Measurements from ENCODE around the gene CAPN9.

Gene CAPN9

DNA sequence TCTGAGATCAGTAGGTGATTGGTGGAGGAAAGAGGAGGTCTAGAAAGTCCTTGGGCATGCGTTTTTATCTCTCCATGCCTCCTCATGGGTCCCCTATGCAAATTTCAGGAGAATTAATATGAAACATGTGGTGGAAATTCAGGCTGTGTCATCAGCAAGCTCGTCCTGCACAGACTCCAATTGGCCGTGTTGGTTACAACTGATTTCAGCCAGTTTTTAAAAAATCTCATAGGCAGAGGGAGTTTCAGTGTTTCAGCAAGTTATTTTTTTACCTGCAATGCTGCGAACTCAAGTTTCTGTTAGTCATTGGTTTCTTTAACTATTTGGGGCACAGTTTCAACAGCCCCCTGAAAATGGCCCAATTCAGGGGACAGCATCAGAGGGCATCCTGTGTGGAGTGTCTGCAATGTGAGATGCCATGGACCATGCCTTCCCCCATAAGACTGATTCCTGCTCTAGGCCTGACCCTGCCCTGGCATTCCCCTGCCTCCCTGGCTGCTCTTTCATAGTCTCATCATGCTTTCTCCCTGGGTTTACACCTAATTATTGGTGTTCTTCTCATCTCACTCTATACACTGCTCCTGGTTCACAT is 61.2 kb downstream of the CAPN9 start:
- Histone ChIP-seq H2AFZ (ENCODE audit: low read length) (no peak overlapping the region), H3F3A (ENCODE audit: insufficient read depth, low read length) (no peaks in the 10 kb centered on the region), H3K4me3 (ENCODE audit: low read depth, low read length, poor library complexity, severe bottlenecking) (no peak overlapping the region), H3K4me2 (ENCODE audit: low read length) (no peak overlapping the region), H3K36me3 (ENCODE audit: insufficient read depth, low read length) (no peaks in the 10 kb centered on the region), H3K4me1 (ENCODE audit: insufficient read depth, low read length, severe bottlenecking) (no peaks in the 10 kb centered on the region), H3K9me3 (ENCODE audit: low read length) (0 out of 2 replicates have a peak, but pooled peaks cover 5% of the 10 kb centered on the region), H3K79me2 (ENCODE audit: insufficient read depth, low read length) (no peaks in the 10 kb centered on the region), H3K27ac (ENCODE audit: low read depth, low read length, poor library complexity, severe bottlenecking) (no peak overlapping the region), H3K27me3 (ENCODE audit: insufficient read depth, low read length) (no peaks in the 10 kb centered on the region; the same call in 1 of the 2 replicates), H3K9ac (ENCODE audit: low read length) (no peak overlapping the region), H4K20me1 (ENCODE audit: insufficient read depth, low read length) (no peaks in the 10 kb centered on the region), H3K9me2 (ENCODE audit: low read depth, low read length) (no peaks in the 10 kb centered on the region)
- no peak for TF ChIP-seq EZH2 (IDR thresholded peaks at IDR 0.05; ENCODE audit: borderline replicate concordance, low read length)
- TF ChIP-seq, protein P1, sequence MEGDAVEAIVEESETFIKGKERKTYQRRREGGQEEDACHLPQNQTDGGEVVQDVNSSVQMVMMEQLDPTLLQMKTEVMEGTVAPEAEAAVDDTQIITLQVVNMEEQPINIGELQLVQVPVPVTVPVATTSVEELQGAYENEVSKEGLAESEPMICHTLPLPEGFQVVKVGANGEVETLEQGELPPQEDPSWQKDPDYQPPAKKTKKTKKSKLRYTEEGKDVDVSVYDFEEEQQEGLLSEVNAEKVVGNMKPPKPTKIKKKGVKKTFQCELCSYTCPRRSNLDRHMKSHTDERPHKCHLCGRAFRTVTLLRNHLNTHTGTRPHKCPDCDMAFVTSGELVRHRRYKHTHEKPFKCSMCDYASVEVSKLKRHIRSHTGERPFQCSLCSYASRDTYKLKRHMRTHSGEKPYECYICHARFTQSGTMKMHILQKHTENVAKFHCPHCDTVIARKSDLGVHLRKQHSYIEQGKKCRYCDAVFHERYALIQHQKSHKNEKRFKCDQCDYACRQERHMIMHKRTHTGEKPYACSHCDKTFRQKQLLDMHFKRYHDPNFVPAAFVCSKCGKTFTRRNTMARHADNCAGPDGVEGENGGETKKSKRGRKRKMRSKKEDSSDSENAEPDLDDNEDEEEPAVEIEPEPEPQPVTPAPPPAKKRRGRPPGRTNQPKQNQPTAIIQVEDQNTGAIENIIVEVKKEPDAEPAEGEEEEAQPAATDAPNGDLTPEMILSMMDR (IDR thresholded peaks at IDR 0.05; ENCODE audit: low read length): no peak

- Histone ChIP-seq H3K27ac (ENCODE audit: low read depth, low read length, poor library complexity, severe bottlenecking) (no peak overlapping the region), H3K4me3 (ENCODE audit: low read depth, low read length, poor library complexity, severe bottlenecking) (no peak overlapping the region), H4K20me1 (ENCODE audit: insufficient read depth, low read length) (no peaks in the 10 kb centered on the region), H3K27me3 (ENCODE audit: insufficient read depth, low read length) (no peaks in the 10 kb centered on the region; the same call in 1 of the 2 replicates), H3K79me2 (ENCODE audit: insufficient read depth, low read length) (no peaks in the 10 kb centered on the region), H3K9me3 (ENCODE audit: low read length) (0 out of 2 replicates have a peak, but pooled peaks cover 5% of the 10 kb centered on the region), H3K4me1 (ENCODE audit: insufficient read depth, low read length, severe bottlenecking) (no peaks in the 10 kb centered on the region), H3F3A (ENCODE audit: insufficient read depth, low read length) (no peaks in the 10 kb centered on the region), H3K36me3 (ENCODE audit: insufficient read depth, low read length) (no peaks in the 10 kb centered on the region), H3K9ac (ENCODE audit: low read length) (no peak overlapping the region), H3K9me2 (ENCODE audit: low read depth, low read length) (no peaks in the 10 kb centered on the region), H2AFZ (ENCODE audit: low read length) (no peak overlapping the region), H3K4me2 (ENCODE audit: low read length) (no peak overlapping the region)
- TF ChIP-seq, protein P1 (IDR thresholded peaks at IDR 0.05; ENCODE audit: low read length): no peak
- no peak for TF ChIP-seq EZH2 (IDR thresholded peaks at IDR 0.05; ENCODE audit: borderline replicate concordance, low read length)
These were observed 62.2 kb downstream of the CAPN9 start for GRCh38 chr1:230809256-230809990.

DNA sequence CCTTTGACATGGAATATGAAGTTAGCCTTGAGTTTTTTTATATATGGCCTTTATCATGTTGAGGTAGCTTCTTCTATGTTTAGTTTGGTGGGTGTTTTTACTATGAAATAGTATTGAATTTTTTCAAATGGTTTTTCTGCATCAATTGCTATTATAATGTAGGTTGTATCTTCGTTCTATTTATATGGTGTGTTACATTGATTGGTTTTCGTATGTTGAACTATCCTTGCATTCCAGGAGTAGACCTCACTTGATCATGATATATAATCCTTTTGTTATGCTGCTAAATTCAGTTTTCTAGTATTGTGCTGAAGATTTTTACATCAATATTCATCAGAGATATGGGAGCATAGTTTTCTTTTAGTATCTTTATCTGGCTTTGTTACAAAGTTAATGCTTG is 65.4 kb downstream of the CAPN9 start:
- Histone ChIP-seq H3K9me2 (ENCODE audit: low read depth, low read length) (no peaks in the 10 kb centered on the region), H3K4me2 (ENCODE audit: low read length) (no peak overlapping the region), H3K36me3 (ENCODE audit: insufficient read depth, low read length) (no peaks in the 10 kb centered on the region), H3F3A (ENCODE audit: insufficient read depth, low read length) (no peaks in the 10 kb centered on the region), H3K27ac (ENCODE audit: low read depth, low read length, poor library complexity, severe bottlenecking) (no peak overlapping the region), H3K4me3 (ENCODE audit: low read depth, low read length, poor library complexity, severe bottlenecking) (no peak overlapping the region), H3K79me2 (ENCODE audit: insufficient read depth, low read length) (no peaks in the 10 kb centered on the region), H2AFZ (ENCODE audit: low read length) (no peak overlapping the region), H3K27me3 (ENCODE audit: insufficient read depth, low read length) (no peaks in the 10 kb centered on the region), H3K9me3 (ENCODE audit: low read length) (0 out of 2 replicates have a peak, but pooled peaks cover 5% of the 10 kb centered on the region), H4K20me1 (ENCODE audit: insufficient read depth, low read length) (no peaks in the 10 kb centered on the region), H3K4me1 (ENCODE audit: insufficient read depth, low read length, severe bottlenecking) (no peaks in the 10 kb centered on the region), H3K9ac (ENCODE audit: low read length) (no peak overlapping the region)
- TF ChIP-seq, protein P1 (IDR thresholded peaks at IDR 0.05; ENCODE audit: low read length): no peak
- no peak for TF ChIP-seq EZH2 (IDR thresholded peaks at IDR 0.05; ENCODE audit: borderline replicate concordance, low read length)

Measured in OCI-LY1 (cell line).